Measurements from ENCODE around the gene USP34.
A peak's percentile ranks its signal among the peaks of the same experiment; 100 is the strongest.
"Not testable (repeated sequence)": the region's sequence is repeated elsewhere in the genome, so short reads cannot be mapped to it uniquely, and the experiment has no call there.

The USP34 gene, protein sequence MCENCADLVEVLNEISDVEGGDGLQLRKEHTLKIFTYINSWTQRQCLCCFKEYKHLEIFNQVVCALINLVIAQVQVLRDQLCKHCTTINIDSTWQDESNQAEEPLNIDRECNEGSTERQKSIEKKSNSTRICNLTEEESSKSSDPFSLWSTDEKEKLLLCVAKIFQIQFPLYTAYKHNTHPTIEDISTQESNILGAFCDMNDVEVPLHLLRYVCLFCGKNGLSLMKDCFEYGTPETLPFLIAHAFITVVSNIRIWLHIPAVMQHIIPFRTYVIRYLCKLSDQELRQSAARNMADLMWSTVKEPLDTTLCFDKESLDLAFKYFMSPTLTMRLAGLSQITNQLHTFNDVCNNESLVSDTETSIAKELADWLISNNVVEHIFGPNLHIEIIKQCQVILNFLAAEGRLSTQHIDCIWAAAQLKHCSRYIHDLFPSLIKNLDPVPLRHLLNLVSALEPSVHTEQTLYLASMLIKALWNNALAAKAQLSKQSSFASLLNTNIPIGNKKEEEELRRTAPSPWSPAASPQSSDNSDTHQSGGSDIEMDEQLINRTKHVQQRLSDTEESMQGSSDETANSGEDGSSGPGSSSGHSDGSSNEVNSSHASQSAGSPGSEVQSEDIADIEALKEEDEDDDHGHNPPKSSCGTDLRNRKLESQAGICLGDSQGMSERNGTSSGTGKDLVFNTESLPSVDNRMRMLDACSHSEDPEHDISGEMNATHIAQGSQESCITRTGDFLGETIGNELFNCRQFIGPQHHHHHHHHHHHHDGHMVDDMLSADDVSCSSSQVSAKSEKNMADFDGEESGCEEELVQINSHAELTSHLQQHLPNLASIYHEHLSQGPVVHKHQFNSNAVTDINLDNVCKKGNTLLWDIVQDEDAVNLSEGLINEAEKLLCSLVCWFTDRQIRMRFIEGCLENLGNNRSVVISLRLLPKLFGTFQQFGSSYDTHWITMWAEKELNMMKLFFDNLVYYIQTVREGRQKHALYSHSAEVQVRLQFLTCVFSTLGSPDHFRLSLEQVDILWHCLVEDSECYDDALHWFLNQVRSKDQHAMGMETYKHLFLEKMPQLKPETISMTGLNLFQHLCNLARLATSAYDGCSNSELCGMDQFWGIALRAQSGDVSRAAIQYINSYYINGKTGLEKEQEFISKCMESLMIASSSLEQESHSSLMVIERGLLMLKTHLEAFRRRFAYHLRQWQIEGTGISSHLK (N-terminal part only)

DNA sequence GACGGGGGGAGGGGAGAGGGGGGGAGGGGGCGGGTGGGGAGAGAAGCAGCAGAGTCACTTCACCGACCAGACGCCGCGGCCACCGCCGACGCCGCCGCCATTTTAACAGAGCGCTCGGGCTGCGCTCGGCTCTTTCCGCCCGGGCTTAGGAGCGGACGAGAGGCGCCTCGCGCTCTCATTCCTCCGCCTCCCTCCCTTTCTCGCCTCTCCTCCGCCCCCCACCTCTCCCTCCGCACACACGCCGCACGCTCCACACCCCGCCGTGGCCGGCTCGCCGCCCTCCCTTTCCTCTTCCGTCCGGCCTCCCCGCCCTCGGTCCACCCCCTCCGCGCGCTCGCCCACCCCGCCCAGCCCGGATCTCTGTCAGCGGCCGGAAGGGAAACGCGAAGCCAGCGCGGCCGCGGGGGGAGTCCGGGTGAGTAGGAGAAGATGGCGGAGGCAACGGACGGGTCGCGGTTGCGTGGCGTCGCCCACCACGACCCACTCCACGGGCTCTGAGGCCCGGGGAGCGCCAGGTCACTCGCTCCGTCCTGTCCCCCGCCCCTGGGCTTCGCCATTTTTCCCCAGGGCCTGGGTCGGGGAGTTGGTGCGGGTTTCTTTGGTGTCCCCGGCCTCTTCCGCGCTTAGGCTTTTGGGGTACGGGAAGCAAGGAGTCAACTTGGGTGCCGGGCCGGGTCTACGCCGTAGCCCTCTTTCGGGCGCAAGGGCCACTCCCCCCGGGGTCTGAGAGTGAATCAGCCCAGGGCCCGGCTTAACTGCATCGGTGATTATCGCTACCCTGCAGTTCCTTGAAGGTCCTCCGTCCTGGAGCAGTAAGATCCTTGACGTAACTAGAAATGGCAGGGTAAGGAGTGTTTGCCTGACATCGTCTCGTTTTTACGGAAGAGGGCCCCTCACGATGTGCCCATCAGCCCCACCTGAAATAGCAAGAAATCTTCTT lies at the start of gene USP34:
Gene USP34 (minus strand): TSS at position 123 of the 940 bp plus-strand sequence. CDS start 395 bp downstream, outside the sequence.
- DNase-seq (ENCODE audit: low read depth in 2 of 2): peak; percentile 73 to 85

DNA sequence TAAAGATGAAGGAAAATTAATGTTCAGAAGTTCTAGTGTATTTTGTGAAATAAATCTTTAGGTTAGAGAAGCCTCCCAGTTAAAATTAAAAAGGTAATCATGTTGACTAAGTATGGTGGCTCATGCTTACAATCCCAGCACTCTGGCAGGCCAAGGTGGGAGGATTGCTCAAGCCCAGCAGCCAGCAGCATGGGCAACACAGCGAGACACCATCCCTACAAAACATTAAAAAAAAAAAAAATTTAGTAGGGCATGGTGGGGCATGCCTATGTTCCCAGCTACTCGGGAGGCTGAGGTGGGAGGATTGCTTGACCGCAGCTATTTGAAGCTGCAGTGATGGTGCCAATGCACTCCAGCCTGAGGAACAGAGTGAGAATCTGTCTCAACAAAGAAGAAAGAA lies 49.4 kb upstream of the USP34 start:
- no peak for DNase-seq (ENCODE audit: low read depth in 2 of 2)

DNA sequence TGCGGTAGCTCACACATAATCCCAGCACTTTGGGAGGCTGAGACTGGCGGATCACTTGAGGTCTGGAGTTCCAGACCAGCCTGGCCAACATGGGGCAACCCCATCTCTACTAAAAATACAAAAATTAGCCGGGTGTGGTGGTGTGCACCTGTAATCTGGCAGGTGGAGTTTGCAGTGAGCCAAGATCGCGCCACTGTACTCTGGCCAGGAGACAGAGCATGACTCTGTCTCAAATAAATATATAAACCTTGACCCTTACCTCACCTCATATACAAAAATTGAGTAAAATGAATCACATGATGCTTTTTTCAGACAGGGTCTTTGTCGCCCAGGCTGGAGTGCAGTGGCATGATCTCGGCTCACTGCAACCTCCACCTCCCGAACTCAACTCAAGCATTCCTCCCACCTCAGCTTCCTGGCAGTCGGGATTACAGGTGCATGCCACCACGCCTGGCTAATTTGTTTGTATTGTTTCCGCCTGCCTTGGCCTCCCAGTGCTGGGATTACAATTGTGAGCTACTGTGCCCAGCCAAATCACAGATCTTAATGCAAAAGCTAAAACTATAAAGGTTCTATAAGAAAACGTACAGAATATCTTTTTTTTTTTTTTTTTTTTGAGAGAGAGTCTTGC lies 42.0 kb upstream of the USP34 start:
- no peak for DNase-seq (ENCODE audit: low read depth in 2 of 2)

DNA sequence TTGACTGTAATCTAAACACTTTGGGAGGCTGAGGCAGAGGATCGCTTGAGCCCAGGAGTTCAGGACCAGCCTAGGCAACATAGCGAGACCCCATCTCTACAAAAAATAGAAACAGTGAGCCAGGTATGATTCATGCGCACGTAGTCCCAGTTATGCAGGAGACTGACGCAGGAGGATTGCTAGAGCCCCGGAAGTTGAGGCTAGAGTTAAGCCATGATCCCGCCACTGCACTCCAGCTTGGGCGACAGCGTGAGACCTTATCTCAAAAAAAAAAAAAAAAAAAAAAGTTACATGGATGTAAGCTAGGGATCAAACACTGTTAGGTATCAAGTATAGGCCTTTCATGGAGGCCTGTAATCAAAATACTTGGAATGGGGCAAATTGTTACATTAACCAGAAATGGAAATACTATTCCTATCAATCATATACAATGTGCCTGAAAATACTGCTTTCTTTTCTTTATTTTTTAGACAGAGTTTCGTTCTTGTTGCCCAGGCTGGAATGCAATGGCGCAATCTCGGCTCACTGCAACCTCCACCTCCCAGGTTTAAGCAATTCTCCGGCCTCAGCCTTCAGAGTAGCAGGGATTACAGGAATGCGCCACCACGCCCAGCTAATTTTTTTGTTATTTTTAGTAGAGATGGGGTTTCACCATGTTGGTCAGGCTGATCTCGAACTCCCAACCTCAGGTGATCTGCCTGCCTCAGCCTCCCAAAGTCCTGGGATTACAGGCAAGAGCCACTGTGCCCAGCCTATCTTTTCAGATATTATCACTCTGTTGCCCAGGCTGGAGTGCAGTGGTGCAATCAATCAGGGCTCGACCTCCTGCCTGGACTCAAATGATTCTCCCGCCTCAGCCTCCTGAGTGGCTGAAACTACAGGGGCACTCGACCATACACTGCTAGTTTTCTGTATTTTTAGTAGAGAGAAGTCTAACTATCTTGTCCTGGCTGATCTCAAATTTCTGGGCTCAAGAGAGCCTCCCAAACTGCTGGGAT lies 40.1 kb upstream of the USP34 start:
- DNase-seq (ENCODE audit: low read depth in 2 of 2): no peak

DNA sequence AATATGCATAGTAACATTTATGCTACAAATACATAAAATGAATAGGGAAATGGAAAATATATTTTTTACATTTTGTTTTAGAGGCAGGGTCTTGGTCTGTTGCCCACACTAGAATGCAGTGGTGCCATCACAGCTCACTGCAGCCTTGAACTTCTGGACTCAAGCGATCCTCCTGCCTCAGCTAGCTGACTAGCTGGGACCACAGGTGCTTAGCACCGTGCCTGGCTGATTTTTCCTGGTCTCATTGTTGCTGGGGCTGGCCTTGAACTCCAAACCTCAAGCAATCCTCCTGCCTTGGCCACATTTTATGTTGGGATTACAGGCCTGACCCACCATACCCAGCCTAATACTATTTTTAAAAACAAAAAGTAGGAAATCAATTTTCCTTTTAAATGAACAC lies 34.1 kb upstream of the USP34 start:
- no peak for DNase-seq (ENCODE audit: low read depth in 2 of 2)

DNA sequence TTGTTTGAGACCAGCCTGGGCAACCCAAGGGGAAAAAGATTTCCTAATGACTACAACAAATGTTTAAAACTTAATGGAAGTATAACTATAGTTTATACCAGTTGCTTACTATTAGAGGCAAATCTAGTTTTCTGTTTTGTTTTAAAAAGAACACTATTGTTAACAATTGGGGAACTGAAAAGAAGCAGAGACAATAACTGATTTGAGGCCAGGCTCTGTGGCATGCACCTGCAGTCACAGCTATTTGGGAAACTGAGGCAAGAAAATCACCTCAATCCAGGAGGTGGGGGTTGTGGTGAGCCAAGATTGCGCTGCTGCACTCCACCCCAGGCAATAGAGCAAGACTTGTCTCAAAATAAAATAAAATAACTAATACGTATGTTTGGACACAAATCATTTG lies 28.2 kb upstream of the USP34 start:
- DNase-seq (ENCODE audit: low read depth in 2 of 2): no peak

DNA sequence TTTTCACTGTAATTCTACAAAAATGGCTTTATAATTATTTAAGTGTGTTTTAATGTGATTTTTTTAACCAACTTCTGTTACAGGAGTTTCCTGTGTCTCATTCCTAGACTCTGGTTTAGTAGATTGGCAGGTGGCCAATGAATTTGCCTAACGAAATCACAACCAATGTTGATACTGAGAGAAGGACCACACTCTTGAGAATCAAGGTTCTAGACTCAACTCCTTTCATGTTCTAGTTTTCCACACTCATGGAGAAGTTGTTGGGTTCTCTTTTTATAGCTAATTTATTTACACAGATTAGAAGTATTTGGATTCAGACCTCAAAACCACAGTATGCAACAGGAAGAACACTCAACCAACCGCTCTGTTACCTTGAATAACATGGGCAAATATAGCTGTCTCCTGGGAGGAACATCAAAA lies 22.6 kb upstream of the USP34 start:
- no peak for DNase-seq (ENCODE audit: low read depth in 2 of 2)

DNA sequence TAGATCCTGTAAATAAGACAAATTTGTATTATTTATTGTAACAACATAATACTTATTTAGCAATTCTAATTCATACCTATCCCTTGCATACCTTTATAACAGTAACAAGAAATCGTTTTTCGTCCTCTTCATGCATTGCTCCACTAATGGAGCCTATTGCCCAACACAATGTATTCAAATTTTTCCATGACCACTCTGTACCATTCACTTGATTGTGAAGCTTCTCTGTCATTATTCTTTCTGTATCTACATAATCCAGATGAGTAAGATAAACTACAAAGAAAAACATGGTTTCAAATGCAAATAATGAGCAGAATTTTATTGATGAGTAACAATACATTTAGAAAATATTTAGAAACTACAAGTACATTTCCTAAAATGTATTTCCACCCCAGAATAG lies 21.6 kb upstream of the USP34 start:
- no peak for DNase-seq (ENCODE audit: low read depth in 2 of 2)

DNA sequence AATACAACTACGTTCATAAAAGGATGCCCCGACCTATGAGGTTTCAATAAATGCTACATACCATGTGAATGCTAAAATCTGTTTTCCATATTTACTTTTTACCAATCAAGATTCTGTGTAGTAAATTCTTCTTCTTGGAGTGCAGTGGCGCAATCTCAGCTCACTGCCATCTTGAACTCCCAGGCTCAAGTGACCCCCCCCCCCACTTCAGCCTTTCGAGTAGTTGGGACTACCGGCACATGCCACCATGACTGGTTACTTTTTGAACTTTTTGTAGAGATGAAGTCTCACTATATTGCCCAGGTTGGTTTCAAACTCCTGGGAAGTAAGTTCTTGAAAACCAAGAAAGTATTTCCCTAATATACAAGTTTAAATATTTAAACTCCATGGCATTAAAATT lies 14.4 kb upstream of the USP34 start:
- DNase-seq (ENCODE audit: low read depth in 2 of 2): no peak

DNA sequence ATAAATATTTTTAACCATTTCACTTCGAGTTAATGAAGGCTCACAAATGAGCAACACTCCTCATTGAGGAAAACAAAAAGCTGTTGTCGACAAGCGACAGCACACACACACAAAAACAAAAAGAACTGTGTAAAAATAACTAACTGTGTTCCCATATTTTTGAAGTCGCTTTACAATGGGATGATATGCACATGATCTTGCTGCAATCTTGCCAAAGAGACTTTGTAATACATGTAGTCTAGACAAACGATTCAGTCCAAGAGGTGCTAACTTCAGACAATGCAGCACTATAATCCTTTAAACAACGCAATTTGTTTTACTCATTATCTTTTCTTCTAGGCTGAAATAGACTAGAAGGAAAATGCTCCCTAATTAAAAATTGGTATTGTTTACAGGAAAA lies 7.2 kb upstream of the USP34 start:
- DNase-seq (ENCODE audit: low read depth in 2 of 2): no peak

DNA sequence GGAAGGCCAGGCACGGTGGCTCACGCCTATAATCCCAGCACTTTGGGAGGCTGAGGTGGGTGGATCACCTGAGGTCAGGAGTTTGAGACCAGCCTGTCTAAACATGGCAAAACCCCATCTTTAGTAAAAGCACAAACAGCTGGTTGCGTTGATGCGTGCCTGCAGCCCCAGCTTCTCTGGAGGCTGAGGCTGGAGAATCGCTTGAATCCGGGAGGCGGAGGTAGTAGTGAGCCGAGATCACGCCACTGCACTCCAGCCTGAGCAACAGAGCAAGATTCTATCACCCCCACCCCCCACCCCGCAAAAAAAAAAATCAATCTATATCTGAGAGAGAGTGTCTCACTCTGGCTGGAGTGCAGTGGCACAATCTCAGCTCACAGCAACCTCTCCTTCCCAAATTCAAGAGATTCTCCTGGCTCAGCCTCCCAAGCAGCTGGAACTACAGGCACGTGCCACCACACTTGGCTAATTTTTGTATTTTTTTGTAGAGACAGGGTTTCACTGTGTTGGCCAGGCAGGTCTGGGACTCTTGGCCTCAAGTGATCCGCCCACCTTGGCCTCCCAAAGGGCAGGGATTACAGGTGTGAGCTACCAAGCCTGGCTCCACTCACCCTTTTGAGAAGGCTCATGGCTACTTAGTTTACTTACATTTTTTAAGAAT lies 6.2 kb upstream of the USP34 start:
- not testable (repeated sequence) for DNase-seq (ENCODE audit: low read depth in 2 of 2)

DNA sequence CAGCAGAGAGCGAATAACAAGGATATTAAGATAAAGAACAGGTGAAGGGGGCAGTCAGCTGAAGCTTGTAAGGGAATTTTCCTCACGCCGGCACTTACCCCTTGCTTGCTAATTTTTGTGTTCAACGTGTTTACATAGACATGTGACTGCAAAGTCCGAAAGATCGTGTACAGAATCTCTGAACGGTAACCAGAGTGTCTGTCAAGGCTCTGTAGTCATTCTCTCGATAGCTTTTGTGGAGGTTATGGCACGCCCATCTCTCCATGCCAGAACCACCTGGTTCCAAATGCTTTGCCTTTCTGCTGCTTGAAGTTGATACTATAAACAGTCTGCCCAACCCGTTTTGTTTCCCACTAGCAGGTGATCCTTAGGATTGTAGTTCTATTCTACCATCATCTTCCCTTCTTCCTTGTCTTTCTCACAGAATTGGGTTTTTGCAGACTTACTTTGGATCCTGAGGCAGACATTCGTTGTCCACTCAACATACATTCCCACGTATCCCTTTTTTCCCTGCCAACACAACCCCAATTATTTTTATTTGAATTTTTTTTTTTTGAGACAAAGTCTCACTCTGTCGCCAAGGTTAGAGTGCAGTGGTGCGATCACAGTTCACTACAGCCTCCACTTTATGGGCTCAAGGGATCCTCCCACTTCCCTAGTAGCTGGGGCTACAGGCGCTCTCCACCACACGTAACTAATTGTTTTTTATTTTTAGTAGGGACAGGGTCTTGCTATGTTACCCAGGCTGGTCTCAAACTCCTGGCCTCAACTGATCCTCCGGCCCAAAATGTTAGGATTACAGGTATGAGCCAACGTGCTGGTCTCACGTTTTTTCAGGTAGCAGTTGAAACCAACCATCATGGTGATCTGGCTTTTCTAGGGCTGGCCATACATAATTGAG lies 1.3 kb upstream of the USP34 start:
- peak in 1 of 2 donors; percentile 2 for DNase-seq (ENCODE audit: low read depth in 2 of 2)

DNA sequence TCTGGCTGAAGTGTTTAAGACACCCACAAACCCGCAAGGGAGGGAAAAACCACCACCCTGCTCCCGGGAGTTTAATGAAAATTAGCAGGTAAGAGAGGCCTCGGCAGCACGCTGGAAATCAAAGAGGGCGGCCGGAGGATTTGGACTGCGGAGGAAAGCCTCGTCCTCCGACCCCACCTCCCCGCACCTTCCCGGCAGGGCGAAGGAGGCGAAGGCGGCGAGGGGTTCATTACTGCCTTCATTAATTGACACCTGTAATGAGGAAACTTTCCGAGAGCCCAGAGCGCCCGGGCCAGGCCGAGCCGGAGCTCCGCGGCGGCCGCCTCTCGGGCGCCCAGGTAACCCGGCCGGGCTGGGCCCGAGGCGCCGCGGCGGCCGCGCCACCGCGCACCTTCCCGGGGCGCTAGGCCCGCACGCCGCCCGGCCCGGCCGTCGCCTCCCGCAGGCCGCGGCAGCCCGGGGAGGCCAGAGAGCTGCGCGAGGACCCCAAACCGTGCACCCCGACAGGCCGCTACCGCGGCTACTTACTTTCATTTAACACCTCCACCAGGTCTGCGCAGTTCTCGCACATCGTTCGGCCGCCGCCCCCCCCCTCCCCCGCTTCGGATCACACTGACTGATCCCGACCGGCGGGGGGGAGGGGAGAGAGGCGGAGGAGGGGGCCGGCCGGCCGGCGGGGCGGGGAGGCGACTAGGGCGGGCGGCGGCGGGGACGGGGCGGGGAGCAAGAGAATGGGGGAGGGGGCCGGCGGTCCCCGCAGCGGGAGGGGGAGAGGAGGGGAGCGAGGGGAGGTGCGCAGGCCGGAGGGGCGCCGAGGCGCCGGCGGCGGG lies 550 bp downstream of the USP34 start:
- DNase-seq (ENCODE audit: low read depth in 2 of 2): peak; percentile 54 to 75

DNA sequence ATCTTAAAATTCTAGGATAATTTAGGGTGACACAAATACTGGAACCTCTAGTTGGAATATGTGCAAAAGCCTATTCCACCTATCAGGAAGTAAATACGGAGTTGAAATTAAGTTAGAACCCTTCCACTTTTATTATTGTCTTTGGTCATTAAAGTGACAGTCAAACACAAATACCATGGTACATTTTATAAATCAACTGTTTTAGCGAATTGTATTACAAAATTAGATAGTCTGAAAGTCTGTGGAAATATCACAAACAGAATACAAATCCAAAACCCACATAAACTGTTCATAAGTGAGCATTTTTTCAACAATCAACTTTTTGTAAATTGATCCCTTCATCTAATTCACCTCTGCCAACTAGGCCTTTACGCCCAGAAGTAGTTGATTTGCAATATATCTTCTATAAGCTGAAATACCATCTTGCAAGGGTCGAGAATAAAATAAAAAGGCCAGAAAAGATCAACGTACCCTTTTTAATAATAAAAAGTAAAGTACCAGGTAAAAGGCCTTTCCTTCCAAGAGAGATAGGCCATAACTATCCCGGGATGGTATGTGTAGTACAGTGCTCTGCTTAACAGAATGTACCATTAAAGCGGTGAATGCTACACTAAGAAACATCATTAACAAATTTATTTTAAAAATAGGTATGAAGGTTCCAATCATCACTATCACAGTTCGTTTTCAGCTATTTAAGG lies 1.3 kb downstream of the USP34 start:
- DNase-seq (ENCODE audit: low read depth in 2 of 2): no peak

DNA sequence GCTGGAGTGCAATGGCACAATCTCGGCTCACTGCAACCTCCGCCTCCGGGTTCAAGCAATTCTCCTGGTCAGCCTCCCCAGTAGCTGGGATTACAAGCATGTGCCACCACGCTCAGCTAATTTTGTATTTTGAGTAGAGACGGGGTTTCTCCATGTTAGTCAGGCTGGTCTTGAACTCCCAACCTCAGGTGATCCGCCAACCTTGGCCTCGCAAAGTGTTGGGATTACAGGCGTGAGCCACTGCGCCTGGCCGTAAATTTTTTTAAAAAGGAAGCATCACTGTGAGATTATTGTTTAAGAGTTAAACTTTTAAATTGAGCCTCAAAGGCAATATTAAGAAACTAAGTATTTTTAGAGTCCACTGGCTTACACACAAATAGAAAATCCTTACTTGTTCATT lies 2.7 kb downstream of the USP34 start:
- DNase-seq (ENCODE audit: low read depth in 2 of 2): not testable (repeated sequence)

DNA sequence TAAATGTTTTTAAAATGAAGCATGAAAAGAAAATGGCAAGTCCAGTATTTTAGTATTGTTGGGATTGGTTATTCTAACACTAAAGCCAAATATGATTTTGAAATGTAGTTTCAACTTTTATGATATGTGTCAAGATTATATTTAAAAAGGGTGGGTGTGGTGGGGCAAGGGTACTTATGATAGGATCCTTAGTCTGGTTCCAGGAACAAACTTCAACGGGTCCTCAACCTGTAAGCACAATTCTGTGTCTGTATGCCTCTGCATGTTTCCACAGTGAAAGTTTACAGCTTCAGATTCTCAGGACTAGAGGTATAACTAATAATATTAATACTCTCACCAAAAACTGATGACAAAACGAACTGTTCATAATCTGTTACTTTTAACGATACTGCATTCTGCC lies 5.8 kb downstream of the USP34 start:
- no peak for DNase-seq (ENCODE audit: low read depth in 2 of 2)

All from stimulated activated CD4-positive, alpha-beta T cell treated with anti-CD3 and anti-CD28 coated beads, Interleukin-1b, Interleukin-23, amount 100 ng/mL, for 1 hour (primary cell).